ENCODE measurements around the gene JAML. TPM values are rescaled to one million over a fixed set of nuclear protein-coding genes. Genes with fewer than 3 reads are reported as not detected.
A peak's percentile ranks its signal among the peaks of the same experiment; 100 is the strongest.

JAML gene
- total and polyA plus RNA-seq, 2 experiments from 2014 or later, result 0.56 to 1.0 TPM

DNA sequence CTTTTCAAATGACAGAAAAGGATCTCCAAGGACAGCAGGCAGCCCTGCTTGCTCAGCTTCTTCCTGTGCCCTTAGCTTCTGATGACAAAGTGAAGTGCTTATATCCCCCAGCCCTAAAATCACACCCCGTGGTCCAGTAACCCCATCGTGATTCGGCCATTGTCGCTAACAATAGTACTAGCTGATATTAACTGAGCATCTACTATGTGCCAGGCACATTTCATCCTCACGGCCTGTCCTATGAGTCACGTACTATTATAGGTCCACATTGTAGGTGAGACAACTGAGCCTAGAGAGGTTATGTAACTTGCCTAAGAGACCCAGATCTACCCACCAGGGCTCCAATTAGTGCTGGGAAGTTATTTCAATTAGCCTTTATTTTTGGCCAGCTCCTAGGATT lies 78.3 kb downstream of the JAML start (continued):
- TF ChIP-seq, protein P1, sequence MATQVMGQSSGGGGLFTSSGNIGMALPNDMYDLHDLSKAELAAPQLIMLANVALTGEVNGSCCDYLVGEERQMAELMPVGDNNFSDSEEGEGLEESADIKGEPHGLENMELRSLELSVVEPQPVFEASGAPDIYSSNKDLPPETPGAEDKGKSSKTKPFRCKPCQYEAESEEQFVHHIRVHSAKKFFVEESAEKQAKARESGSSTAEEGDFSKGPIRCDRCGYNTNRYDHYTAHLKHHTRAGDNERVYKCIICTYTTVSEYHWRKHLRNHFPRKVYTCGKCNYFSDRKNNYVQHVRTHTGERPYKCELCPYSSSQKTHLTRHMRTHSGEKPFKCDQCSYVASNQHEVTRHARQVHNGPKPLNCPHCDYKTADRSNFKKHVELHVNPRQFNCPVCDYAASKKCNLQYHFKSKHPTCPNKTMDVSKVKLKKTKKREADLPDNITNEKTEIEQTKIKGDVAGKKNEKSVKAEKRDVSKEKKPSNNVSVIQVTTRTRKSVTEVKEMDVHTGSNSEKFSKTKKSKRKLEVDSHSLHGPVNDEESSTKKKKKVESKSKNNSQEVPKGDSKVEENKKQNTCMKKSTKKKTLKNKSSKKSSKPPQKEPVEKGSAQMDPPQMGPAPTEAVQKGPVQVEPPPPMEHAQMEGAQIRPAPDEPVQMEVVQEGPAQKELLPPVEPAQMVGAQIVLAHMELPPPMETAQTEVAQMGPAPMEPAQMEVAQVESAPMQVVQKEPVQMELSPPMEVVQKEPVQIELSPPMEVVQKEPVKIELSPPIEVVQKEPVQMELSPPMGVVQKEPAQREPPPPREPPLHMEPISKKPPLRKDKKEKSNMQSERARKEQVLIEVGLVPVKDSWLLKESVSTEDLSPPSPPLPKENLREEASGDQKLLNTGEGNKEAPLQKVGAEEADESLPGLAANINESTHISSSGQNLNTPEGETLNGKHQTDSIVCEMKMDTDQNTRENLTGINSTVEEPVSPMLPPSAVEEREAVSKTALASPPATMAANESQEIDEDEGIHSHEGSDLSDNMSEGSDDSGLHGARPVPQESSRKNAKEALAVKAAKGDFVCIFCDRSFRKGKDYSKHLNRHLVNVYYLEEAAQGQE (IDR thresholded peaks at IDR 0.05; ENCODE audit: unreplicated experiment), result no peak
- no peak for TF ChIP-seq CREB1 (CRISPR knock-in tag; IDR thresholded peaks at IDR 0.05; ENCODE audit: low read depth)
- TF ChIP-seq ZNF331 (CRISPR knock-in tag; IDR thresholded peaks at IDR 0.05; ENCODE audit: low read depth), result no peak
- TF ChIP-seq POLR2AphosphoS5 (IDR thresholded peaks at IDR 0.05; ENCODE audit: low read depth), result no peak
- no peak for TF ChIP-seq JUNB (IDR thresholded peaks at IDR 0.05; ENCODE audit: unreplicated experiment)

GRCh38 chr11:118145285-118146227 lies 79.3 kb downstream of the JAML start:
- no peaks in the 10 kb centered on the region for H3K36me3 Mint-ChIP-seq (ENCODE audit: low read depth)
- Histone ChIP-seq H3K79me2 (replicated peaks; ENCODE audit: insufficient read depth) (no peaks in the 10 kb centered on the region), H3K36me3 (ENCODE audit: insufficient read depth) (no peaks in the 10 kb centered on the region), H4K20me1 (replicated peaks; ENCODE audit: insufficient read depth) (0 out of 2 replicates have a peak, but pooled peaks cover 3% of the 10 kb centered on the region), H3K4me1 (ENCODE audit: insufficient read depth) (peaks cover 28% of the 10 kb centered on the region; the same call in 1 of the 2 replicates), H3K9me2 (ENCODE audit: insufficient read depth) (no peaks in the 10 kb centered on the region), H3F3A (replicated peaks; ENCODE audit: low read depth) (no peaks in the 10 kb centered on the region), H3K4me2 (peak overlapping the region; percentile 86), H3K4me3 (peak overlapping the region; percentile 76), H2AFZ (peak overlapping the region; percentile 89), H3K27me3 (ENCODE audit: insufficient read depth) (peaks cover 74% of the 10 kb centered on the region), H3K27ac (ENCODE audit: low read depth) (no peak overlapping the region)
- DNase-seq (ENCODE audit: low spot score), result peak; percentile 91
- no peak for TF ChIP-seq JUNB (IDR thresholded peaks at IDR 0.05; ENCODE audit: unreplicated experiment)
- no peak for TF ChIP-seq STAT1 (IDR thresholded peaks at IDR 0.05; ENCODE audit: unreplicated experiment)
- peak; percentile 87 to 97 for TF ChIP-seq CTCF (conservative IDR thresholded peaks at IDR 0.05; ENCODE audit: low read depth in 2 of 2)
- no peak for TF ChIP-seq POLR2AphosphoS5 (IDR thresholded peaks at IDR 0.05; ENCODE audit: low read depth)
- TF ChIP-seq CREB1 (CRISPR knock-in tag; IDR thresholded peaks at IDR 0.05; ENCODE audit: low read depth), result no peak
- peak; percentile 40 for TF ChIP-seq EZH2 (IDR thresholded peaks at IDR 0.05; ENCODE audit: low read depth, unreplicated experiment)
- no peak for TF ChIP-seq NANOG (IDR thresholded peaks at IDR 0.05; ENCODE audit: borderline replicate concordance)
- TF ChIP-seq EZH2phosphoT487 (IDR thresholded peaks at IDR 0.05; ENCODE audit: unreplicated experiment), result no peak
- H3K27ac Mint-ChIP-seq, result no peak overlapping the region
- ATAC-seq, result peak; percentile 87
- peaks cover 37% of the 10 kb centered on the region for H3K4me1 Mint-ChIP-seq
- no peaks in the 10 kb centered on the region for H3K9me3 Mint-ChIP-seq
- H3K27me3 Mint-ChIP-seq (ENCODE audit: insufficient read depth, low read depth, poor library complexity), result peaks cover 36% of the 10 kb centered on the region
- peak overlapping the region; percentile 70 for H3K4me3 Mint-ChIP-seq
